HG02840 (cell line): ENCODE measurements around the gene XRRA1.

ENCODE experiments used
- ATAC-seq: cut with Tn5 transposase; IDR thresholded peaks from one replicate; pipeline ENCODE4 v1.9.1; 2021; ENCODE audit warnings: mild to moderate bottlenecking, moderate library complexity, moderate number of reproducible peaks; ENCODE audit not compliant: unreplicated experiment, low FRiP score

The XRRA1 gene

GRCh38 chr11:74952752-74953151 lies 3.9 kb upstream of the XRRA1 start:
- ATAC-seq: no peak

GRCh38 chr11:74951226-74951625 lies 2.3 kb upstream of the XRRA1 start:
- no peak for ATAC-seq

DNA sequence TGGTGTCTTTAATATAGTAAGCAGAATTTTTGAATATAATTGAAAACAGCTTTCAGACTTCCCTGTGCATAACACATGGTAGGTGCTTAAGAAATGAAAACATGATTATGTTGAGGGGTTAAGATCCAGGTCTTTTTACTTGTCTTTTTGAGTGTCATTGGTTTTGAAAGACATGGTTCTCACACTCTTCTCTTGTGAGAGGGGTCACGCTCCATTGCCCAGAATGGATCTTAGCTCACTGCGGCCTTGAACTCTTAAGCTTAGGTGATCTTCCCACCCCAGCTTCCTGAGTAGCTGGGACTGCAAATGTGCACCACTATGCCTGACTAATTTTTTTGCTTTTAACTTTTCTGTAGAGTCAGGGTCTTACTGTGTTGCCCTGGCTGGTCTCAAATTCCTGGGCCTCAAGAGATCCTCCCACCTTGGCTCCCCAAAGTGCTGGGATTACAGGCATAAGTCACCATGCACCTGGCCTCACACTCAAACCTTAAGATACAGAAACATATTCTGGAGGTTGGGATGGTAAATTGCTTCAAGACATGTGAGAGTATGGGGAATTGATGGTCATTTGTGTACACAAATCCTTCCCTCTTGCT lies 1.6 kb upstream of the XRRA1 start:
- ATAC-seq: no peak

DNA sequence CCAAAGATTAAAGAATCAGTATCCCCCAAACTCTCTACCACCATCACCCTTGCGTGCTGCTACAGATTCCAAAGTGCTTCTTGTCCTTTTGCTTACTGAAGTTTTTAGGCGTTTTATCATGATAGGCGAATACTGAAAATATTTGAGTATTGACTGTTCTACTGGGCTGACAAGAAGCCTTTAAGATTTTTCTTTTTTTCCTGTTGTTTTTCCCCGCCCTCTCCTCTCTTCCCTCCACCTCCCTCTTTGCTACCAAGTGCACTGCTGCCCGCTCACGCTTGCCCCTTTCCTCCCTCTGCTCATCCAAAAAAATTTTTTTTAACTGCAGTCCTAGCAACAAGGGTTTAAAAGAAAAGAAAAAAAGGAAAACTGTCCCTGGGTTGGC lies 854 bp upstream of the XRRA1 start:
- no peak for ATAC-seq

DNA sequence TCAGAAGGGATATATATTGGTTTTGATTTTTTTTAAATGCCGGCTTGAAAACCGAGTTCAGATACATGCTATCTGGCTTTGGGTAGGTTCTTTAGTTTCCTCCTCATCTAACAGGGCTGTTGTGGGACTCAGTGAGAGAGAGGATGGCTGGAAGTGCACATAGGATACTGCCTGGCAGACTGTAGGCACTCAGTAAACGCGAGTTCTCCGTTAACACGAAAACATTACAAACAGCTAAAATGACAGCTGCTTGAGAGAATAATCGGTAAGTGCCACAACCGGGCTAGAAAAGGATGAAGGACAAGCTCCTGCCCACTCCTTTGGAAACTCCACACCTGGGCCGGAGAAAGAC lies 369 bp downstream of the XRRA1 start:
- no peak for ATAC-seq

GRCh38 chr11:74942073-74942759 lies 6.7 kb downstream of the XRRA1 start:
- ATAC-seq: no peak

DNA sequence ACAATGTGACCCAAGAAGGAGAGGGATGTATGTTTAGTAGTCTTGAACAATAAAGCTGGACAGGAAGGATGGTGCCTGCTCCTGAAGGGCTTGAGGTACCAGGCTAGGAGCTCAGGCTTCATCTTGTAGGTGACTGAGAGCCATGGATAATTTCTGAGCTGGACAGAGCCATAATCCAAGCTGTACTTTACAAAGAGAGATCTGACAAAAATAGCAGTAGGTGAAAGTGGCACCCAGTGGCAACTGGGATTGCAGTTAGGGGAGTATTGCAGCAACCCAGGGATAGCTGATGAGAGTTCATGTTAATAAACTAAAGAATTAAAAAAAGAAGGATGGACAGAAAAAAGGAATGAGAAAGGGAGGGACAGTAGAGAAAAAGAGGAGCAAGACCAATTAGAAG lies 7.4 kb downstream of the XRRA1 start:
- ATAC-seq: no peak

- ATAC-seq: no peak
Observed at GRCh38 chr11:74937696-74938475, 11.0 kb downstream of the XRRA1 start.

DNA sequence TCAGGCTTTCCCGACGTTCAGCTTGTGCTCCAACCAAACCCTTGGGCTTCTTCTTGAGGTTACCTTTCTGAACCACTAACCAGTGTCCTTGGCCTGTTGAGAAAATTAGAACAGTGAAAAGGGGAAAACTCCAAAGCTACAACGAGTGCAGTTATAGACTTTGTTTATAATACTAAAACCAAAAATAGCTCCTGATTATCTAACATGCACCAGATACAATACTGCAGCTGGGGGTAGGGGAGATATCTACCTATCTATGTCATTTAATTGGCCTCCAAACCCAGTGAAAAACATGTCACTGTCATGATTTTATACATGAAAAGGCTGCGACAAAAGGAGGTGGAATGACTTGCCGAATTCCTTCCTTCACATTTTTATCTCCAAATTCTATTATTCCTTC lies 11.9 kb downstream of the XRRA1 start:
- ATAC-seq: no peak

DNA sequence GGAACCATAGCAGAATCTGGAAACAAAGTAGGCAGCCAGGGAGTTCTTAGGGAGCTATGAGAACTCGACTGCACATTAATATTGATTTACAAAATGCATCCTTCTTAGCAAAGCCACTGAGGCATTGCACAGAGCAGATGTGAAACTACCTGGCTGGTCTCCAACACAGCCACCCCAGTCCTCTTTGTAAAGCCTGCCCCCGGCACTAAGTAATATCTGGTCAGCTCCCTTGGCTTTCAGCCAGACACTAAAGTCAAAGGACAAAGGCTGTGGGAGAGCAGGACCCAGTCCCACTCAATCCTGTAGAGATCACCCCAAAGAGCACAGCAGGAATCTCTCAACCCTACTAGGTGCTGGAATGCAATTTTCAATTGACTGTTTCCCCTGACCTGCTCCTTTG lies 12.8 kb downstream of the XRRA1 start:
- ATAC-seq: no peak

- ATAC-seq: no peak
Observed at GRCh38 chr11:74935285-74935684, 13.6 kb downstream of the XRRA1 start.

DNA sequence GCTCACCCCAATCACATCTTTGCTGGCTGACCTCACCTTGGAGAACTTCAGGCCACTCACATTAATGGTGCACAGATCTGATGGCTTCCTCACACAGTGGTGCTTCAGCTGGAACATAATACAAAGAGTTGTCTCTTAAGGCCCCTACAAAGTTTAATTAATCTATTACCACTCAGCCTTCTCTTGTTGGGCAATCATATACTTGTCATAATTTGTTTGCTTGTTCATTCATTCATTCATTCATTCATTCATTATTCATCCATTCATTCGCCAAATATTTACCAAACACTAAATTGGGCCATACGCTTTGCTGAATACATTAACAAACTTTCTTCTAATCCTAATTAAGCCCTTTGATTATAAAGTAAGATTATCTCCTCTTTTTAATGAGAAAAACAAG lies 15.1 kb downstream of the XRRA1 start:
- no peak for ATAC-seq

- no peak for ATAC-seq
Observed at GRCh38 chr11:74932797-74933196, 16.1 kb downstream of the XRRA1 start.

- ATAC-seq: no peak
Observed at GRCh38 chr11:74932169-74932568, 16.7 kb downstream of the XRRA1 start.

DNA sequence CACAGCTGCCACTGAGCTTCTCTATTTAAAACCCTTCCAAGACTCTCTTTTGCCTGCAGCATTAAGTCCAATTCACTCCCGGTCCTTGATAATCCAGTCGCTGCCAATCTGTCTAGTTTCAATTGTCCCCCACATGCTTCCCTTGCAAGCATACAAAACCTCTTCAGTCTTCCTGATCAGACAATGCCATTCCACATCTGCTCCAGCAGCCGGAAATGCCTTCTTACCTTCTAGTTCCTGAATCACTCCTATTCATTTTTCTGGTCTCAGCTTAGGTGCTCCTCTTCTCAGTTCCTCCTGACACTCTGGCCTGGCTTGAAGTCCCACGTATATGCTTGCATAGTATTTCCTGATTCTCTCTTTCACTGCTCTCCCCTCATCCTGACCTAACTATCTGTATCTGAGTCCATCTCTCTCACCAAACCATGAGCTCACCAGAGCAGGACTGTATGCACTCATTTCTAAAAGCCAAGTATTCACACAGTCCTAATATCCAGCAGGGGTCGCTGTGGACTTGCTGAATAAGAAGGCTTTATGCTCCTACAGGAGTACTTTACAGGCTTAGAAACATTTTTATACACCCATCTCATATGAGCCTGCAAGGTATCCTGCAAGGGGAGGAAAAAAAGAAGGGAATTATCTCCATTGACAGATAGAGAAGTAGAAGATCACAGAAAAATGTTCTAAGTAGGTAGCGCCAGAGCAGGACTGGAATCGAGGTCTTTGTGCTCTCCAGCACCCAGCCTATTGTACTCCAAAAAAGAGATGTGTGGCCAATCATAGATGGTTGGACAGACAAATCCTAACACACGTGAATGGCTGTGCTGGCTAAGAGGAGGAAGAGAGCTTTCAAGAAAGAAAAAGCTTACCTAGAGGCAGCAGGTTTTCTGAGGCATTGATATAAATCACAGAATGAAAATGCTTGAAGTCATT lies 19.2 kb downstream of the XRRA1 start:
- no peak for ATAC-seq

DNA sequence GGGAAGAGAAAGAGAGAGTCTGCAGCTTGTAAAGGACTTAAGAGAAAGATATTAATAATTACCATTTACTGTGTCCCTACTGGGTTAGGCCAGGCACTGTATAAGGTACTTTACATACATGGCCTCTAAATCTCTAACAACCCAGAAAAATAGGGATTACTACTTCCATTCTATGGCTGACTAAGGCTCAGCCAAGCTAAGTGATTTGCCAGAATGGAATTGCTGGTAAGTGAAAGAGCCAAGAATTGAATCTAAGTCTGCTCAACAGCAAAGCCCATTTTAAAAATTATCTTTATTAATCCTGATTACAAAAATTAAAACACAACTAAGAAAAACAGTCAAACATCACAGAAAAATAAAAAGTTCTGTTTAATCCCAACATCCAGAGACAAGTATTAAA lies 21.4 kb downstream of the XRRA1 start:
- ATAC-seq: no peak

DNA sequence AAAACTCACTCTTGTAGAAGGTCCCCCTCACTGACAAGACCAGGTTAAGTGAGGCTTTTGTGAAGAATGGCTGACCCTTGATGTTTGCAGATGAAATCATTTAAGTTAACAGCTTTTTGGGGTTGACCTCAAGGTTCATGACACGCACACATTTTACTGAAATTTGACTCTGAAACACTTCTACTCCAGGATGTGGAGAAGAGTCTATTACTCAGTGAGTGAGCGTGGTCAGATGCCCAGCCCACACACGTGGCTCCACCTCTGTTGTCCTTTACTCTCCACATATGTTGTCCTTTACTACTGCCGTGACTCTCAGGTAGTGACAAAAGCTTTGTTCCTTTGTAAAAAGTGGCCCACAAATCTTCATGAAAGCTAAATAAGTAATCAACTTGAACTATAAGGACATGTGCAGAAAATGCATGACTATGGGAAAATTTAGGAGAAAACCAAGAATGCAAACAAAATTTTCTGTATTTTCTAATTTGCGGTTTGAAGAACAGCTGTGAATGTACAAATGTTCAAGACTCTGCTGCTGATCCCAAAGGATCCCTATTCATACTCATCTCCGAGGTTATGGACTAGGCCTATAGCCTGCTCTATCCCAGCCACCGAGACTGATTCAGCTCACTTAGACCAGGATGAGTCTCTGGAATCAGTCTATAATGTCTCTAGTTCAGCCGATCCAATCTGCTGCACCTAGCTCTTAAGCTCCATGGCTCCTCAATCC lies 22.4 kb downstream of the XRRA1 start:
- ATAC-seq: no peak

DNA sequence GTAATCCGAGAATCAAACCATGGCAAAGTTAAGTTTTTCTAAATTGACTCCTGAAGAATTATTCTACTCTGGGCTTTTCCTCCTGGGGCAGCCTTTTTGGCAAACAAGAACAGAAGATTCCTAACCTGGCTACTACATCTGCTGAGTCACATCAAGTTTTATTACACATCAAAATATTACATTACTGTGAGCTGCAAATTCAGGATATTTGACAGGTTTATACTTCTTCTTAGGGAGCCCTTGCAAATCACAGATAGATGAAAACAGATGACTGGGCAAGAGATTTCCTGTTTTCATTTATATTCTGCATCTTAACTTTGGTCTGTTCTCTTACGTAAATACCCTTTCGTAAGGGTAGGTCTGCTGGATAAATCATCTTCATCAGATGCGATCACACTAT lies 23.6 kb downstream of the XRRA1 start:
- ATAC-seq: no peak

- no peak for ATAC-seq
Observed at GRCh38 chr11:74923125-74923524, 25.8 kb downstream of the XRRA1 start.

GRCh38 chr11:74909812-74910211 lies 39.1 kb downstream of the XRRA1 start:
- ATAC-seq: no peak
